DND-41 (cell line): Measurements from ENCODE around the gene MINDY4.

Source experiments
- CTCF ChIP-seq: IDR thresholded peaks from 2 replicates; pipeline ENCODE4 v1.5.1; 2012; ENCODE audit warnings: borderline replicate concordance, low read length, moderate library complexity, mild to moderate bottlenecking; ENCODE audit not compliant: poor library complexity, severe bottlenecking; ENCODE audit errors: extremely low read depth
- EZH2 ChIP-seq: IDR thresholded peaks from 3 replicates; pipeline ENCODE4 v1.6.1; 2012; ENCODE audit warnings: borderline replicate concordance, low read depth, mild to moderate bottlenecking, moderate library complexity, low read length, inconsistent platforms; ENCODE audit not compliant: severe bottlenecking

- TF ChIP-seq CTCF: no peak
- no peak for TF ChIP-seq EZH2
Observed at GRCh38 chr7:30903146-30903545, 131.9 kb downstream of the MINDY4 start.
